NCI-H1105 (cell line): Measurements from ENCODE around the gene TLR6.
"Not testable (repeated sequence)": the region's sequence is repeated elsewhere in the genome, so short reads cannot be mapped to it uniquely, and the experiment has no call there.

Experiments used
- DNase-seq: peaks from one replicate; lab custom pipeline; 2025; lab: John Stamatoyannopoulos, UW

TLR6 gene

DNA sequence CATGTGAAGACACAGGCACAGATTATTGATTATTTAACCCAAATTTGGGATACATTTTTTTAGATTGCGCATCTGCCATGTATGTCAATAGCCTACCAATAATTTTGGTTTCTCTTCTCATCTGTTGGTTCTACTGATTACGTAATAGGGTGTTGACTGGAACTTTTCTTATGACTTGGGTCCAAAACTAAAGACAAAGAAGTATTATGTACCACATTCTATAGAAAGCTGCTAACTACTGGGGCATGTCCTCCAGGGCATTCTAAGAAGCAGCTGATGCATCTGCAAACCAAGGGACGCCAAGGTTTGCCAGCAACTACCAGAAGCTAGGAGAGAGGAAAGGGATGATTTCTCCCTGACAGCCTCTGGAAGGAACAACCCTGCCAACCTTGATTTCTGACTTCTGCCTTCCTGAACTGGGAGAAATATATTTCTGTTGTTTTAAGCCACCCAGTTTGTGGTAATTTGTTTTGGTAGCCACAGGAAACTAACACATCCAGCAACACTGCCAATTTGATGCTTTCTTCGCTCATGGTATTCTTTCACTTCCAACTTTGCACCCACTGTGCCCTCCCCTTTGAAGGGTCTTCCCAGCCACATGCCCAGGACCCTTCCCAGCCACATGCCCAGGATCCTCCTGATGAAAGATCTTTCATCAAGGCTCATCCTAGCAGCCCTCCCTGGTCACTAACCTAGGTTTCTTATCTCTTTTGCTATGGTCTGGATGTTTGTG is 36.1 kb downstream of the TLR6 start:
- no peak for DNase-seq

DNA sequence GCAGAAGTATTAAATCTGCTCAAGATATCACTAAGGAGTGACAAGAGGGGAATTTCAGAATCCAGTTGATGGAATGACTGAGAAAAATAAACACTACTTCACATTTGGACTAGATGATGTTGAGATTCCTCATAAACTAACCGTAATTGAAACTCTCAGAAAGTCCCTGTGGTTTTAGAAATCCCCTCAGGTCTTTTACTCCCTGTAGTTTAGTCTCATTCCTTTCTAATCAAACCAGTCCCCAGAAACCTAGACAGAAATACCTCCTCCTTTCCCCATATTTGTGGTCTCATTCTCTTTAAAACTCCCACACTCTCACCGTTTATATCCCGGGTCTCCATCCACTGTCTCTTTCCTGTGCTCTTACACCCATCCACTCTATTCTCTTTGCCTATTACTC is 37.0 kb downstream of the TLR6 start:
- no peak for DNase-seq

DNA sequence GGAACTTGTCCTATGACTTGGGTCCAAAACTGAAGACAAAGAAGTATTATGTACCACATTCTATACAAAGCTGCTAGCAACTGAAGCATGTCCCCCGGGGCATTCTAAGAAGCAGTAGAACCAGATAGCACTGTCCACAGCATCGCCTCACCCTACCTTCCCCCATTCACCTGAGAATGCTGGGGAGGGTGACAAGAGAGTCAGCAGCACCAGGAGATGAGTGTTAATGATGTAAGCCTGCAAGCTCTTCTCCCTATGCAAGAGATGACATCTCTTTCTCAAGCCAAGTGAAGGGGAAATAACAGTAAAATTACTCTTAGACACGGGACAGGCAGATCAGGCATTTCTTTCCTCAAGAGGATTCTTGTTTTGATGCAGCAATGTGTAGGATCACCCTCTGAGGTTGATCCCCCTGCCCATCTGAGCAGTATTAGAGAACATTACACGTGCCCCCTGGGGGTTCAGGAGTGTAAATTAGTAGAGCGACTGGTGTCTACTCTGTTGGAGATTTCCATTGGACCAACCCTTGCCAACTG is 38.1 kb downstream of the TLR6 start:
- no peak for DNase-seq

DNA sequence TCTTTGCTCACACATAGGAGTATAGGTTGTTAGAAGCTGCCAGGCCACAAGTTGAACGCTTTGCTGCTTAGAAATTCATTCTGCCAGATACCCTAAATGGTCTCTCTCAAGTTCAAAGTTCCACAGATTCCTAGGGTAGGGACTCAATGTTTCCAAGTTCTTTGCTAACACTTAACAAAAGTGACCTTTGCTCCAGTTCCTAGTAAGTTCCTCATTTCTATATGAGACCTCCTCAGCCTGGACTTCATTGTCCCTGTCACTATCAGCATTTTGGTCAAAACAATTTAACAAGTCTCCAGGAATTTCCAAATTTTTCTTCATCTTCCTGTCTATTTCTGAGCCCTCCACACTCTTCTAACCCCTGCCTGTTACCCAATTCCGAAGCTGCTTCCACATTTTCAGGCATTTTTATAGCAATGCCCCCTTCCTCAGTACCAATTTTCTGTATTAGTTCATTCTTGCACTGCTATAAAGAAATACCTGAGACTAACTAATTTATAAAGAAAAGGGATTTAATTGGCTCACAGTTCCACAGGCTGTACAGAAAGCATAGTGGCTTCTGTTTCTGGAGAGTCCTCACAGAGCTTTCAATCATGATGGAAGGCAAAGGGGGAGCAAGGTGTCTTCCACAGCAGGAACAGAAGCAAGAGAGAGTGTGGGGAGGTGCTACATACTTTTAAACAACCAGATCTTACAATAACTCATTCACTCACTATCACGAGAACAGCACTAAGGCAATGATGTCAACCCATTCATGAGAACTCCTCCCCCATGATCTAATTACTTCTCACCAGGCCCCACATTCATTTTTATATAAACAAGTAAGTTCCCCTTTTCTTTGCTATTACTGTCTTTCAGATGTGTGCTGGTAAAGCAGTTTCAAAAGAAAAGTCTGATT is 40.5 kb downstream of the TLR6 start:
- DNase-seq, result no peak

DNA sequence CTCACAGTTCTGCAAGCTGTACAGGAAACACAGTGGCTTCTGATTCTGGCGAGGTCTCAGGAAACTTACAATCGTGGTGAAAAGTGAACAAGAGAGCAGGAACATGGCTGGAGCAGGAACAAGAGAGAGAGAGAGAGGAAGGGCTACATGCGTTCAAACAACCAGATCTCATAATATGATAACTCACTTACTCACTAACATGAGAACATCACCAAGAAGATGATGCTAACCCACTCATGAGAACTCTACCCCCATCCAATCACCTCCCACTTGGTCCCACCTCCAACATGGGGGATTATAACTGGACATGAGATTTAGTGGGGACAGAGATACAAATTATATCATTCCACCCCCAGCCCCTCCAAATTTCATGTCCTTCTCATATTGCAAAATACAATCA is 42.2 kb downstream of the TLR6 start:
- no peak for DNase-seq

DNA sequence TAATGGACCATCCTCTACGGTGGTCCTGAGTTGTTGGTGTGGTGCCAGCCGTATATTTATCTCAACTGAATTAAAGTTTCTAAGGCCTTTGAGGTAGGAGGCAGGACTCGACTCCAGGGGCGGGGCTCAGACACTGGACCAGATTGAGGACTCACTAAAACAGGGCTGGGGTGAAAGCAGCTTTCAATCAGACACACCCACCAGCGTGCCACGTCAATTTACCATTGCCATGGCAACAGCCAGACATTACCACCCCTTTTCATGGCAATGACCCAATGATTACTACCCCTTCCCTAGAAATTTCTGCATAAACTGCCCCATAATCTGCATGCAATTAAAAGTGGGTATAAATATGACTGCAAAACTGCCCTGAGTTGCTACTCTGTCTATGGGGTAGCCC is 45.3 kb downstream of the TLR6 start:
- DNase-seq, result no peak

DNA sequence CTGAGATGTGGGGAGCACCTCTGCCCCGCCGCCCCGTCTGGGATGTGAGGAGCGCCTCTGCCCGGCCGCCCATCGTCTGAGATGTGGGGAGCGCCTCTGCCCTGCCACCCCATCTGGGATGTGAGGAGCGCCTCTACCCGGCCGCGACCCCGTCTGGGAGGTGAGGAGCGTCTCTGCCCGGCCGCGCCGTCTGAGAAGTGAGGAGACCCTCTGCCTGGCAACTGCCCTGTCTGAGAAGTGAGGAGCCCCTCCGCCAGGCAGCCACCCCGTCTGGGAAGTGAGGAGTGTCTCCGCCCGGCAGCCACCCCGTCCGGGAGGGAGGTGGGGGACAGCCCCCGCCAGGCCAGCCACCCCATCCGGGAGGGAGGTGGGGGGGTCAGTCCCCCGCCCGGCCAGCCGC is 49.2 kb downstream of the TLR6 start:
- not testable (repeated sequence) for DNase-seq

DNA sequence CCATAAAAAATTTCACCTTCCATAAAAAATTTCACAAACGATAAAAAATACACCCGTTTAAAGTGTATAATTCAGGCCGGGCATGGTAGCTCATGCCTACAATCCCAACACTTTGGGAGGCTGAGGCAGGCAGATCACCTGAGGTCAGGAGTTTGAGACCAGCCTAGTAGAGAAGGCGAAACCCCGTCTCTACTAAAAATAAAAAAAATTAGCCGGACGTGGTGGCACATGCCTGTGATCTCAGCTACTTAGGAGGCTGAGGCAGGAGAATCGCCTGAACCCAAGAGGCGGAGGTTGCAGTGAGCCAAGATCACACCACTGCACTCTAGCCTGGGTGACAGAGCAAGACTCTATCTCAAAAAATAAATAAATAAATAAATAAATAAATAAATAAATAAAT is 50.4 kb downstream of the TLR6 start:
- not testable (repeated sequence) for DNase-seq

DNA sequence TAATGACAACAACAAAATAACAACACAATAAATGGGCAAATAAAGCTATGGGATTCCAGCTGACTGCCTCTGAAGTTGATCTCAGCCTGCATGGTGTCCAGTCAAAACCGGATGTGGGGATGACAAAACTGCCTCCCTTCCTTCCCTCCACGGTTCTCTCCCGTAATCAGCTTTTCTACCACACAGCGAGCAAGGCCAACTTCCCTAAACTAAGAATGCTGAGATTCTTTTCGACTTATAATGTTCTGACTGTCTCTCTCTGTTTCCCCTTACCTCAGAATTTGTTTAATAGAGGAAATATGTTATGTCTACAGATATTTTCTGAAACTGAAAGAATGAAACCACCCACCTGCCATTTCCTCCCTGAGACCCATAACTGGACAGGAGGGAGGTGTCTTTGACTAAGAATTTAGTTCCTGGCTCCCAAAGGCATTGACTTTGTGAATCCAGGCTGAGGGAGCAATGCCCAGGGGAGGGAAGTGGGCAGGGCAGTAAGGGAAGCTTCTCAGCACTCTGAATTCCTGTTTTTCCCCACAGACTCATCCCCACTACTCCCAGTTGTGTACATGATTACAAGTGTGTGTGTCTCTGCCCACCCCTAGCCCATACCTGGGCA is 51.0 kb downstream of the TLR6 start:
- no peak for DNase-seq

DNA sequence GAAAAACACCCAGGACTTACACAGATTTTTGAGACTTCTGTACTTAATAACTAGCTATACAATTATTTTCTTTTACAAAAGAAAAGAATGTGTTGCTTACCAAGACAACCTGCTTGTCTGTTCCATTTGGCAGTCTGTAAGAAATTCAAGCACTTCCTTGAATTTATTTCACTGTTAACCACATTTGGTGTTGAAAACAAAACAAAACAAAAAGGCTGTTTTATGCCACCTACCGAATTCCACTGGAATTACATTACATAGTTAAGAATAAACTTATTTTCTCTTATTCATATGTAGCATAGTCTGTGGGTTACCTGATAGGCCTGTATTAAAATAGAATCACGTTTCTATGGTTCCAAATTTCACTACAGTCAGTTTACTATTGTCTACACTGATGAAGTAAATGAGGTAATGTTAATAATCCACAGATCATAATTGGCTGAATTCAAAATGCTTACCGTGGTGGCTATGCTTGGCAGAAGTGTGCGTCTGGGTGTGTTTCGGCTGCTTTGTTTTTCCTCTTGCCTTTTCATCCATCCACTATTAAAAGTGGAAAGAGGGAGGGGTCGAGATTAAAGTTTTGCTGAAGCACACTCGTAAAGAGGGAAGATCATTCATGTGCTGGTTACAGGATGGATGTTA is 51.8 kb downstream of the TLR6 start, which contains the start of gene TLR1:
Gene TLR1 (minus strand): TSS at position 138 of the 642 bp plus-strand sequence. CDS start 5,960 bp downstream, outside the sequence.
- DNase-seq, result no peak

DNA sequence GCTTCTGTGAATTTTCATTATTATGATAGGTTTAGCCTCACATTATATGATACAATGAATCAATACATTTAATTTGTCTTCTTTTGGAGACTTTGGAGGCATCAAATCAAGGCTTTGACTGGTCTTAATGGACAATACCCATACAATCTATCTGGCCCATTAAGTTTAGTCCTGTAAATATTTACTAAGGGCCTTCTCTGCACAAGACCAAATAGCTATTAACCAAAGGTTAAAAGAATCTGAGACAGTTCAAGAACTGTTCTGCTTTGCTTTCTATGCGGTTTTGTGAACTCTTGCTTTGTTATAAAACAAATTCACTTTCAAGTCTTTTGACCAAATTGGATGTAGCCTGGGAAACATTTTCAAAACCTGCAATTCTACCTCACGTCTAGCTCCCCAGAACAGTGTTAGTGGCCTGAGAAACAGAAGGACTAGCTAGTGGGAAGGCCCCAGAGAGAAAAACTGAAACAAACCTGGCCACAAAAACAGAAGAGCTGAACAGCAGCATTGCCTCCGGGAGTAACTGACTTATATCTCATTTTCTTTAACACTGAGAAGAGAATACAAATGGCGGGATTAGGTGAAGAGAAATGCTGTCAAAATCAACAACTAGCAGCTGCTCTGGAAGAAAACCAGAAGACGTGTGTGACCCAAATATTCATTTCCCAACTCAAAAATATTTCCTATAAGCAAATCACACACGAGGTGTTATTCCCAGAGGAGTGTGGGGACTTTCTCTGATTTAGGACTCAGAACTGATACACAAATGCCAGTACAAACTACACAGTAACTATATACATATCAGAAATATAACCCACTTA is 52.6 kb downstream of the TLR6 start:
- no peak for DNase-seq

DNA sequence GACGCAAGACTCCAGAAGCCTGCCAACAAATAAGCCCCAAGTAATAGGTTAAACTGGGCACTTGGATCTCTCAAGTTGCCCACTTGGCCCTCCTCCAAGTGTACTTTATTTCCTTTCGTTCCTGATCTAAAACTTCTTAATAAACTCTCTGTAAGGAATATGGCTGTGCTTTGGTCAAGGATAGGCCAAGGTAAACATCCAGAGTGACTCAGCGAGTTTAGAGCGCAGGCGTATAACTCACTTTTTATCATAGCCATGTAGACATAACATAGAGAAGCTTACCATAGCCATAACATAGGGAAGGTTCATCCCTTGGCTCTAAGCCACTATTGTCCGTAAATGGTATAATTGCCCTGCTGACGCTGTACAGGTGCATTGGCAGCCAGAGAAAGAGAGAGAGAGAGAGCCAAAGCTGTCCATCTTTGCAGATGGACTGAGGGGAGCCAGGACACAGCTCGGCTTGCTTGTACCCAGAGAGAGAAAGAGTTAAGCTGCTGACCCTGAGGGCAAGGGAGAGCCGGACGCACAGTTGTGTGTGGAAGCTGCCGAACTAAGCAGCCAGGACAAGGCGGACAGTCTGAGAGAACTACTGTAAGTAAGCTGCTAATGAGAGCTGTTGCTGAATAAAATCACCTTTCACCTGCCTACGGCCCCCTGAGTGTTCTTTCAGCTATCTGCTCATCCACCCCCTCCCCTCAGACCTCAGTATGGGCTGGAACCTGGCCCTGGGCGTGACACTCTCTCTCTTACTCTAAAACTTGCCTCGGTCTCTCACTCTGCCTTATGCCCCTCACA is 53.9 kb downstream of the TLR6 start:
- DNase-seq, result no peak

DNA sequence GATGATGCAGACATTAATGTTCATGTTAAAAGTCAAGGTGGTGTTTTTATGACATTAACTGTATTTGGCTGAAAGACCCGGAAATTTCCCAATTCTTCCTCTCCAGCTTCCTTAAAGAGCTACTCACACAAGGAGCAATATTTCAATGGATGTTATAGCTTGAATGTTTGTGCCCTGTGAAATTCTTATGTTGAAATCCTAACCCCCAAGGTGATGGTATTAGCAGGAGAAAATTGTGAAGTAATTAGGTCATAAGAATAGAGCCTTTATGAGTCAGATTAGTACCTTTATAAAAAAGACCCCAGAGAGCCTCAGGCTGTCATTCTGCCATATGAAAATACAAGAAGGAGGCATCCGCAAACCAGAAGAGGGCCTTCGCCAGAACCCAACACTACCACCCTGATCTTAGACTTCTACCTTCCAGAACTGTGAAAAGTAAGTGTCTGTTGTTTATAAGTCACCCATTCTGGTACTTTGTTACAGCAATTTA is 55.6 kb downstream of the TLR6 start:
- DNase-seq, result no peak

DNA sequence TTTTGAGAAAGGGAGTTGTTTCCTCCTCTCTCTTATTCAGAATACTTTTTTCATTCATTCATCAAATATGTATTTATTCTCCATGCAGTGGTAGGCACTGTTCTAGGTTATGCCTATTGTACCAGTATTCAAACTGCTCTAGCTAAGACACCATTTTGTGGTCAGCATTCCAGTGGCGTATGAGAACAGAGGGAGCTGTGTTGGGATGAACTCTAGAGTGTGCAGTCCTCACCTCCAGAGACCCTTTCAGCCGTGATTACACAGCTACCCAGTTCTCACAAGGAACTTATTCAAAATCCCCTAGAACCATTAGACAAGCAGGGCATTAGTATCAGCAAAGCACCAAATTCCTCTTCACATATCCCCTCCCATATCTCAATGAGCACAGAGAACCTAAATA is 56.3 kb downstream of the TLR6 start:
- DNase-seq, result no peak

DNA sequence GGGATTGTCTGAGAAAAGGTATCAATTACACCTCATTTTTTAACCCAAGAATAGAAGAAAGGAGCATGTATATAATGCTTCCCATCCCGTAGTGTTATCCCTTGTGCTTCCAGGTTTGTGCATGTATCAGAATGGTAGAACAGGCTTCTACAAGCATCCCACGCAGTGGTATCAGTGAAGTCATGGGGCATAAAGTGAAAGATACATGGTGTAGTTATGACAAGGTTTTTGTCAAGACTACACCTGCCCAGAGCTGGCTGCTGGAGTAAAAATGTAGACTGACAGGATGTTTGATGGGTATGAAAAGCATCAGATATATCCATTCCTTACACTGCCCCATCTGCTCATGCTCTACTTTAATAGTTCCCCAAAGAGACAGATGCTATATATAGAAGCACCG is 61.5 kb downstream of the TLR6 start:
- DNase-seq, result no peak

DNA sequence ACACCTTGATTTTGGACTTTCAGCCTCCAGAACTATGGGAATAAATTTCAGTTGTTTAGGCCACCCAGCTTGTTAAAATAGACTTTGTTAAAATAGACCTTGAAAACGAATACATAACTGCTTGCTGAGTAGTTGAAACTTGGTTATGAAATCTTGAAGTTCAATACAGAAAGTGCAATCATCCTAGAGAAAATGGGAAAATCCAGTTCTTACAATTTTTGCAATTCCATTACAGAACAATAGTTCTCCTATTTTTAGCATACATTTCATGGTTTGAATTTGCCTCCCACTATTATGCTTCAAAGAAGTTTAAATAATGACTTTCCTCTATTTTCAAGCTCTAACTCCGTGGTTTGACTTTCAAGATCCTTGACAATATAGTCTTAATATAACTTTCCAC is 62.6 kb downstream of the TLR6 start:
- DNase-seq, result no peak

DNA sequence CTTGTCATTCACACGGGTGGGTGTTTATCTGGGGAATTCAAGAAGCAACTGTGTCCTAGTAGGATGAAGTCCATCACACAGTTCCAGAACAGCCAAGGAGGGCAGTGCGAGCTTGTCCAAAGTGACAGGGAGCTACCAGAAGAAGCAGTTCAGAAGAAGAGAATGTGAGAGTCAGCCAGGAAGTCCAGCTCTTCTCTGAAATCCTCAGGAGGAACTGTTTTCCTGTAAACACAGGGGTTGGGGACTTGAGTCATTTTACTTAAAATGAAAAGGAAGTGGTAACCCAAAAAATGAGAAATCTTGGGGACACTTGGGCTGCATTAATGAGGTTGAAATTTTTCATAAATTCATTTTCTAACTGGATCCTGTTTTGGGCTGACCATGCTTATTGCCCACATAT is 65.6 kb downstream of the TLR6 start:
- no peak for DNase-seq

DNA sequence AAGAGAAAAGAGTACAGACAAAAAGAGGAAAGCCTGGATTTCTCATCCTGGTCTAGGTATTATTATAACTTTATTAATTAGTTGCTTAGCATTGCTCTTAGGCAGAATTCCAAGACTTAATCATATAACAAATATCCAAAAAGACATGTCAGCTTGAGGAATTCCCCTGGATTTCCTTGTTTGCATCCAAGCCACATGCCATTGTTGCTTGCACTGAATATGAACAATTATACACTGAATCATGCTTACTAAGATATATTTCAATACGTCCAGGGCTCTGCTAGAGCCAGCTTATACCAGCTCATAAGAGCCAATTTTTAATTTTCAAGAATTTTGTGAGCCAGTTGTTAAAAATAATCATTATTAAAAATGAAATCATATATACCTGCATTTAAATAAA is 68.3 kb downstream of the TLR6 start:
- no peak for DNase-seq

DNA sequence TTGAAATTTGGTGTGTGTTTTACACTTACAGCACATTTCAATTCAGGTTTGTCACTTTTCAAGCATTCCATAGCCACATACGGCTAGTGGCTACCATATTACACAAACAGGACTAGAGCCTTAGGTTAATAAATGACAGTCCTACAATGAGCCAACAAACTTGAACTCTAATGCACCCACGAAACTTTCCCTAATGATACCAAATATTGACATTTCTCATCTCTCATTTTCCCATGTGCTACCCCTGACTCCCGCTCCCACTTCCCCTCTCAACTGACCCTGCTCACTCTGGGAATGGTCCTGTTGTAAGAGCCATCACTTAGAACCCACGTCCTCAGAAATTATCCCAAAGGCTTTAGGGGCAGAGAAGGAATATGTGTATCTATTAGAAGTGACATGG is 68.9 kb downstream of the TLR6 start:
- no peak for DNase-seq

DNA sequence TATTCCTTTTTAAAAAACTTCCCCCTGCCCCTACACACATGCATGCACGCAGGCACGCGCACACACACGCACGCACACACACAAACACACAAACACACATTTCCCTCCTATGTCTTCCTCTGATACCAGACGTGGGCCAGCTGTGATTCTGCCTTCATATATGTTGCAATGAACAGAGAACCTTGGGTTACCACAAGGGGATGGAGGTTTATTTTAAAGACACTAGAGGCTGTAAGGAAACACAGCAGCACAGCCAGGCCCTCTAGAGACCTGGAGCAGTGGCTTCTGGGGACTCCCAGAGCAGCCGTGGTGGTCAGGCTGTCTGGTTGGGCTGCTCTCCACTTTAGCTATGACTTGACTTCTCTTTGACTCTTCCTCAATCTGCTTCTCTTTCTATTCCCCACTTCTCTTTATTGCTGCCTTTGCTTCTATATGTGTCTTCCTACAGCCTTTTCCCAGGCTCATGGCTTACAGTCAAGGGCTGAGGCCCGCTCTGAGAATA is 70.7 kb downstream of the TLR6 start:
- DNase-seq, result no peak
